GM10847 (cell line): ENCODE results near the gene MRFAP1.

Experiments
- POLR2A ChIP-seq: IDR thresholded peaks from 2 replicates; pipeline ENCODE4 v1.6.1; 2011; ENCODE audit not compliant: insufficient read length; ENCODE audit errors: extremely low read depth

The MRFAP1 gene

GRCh38 chr4:6643141-6643847, 2.8 kb downstream of the MRFAP1 start:
- TF ChIP-seq POLR2A: no peak

DNA sequence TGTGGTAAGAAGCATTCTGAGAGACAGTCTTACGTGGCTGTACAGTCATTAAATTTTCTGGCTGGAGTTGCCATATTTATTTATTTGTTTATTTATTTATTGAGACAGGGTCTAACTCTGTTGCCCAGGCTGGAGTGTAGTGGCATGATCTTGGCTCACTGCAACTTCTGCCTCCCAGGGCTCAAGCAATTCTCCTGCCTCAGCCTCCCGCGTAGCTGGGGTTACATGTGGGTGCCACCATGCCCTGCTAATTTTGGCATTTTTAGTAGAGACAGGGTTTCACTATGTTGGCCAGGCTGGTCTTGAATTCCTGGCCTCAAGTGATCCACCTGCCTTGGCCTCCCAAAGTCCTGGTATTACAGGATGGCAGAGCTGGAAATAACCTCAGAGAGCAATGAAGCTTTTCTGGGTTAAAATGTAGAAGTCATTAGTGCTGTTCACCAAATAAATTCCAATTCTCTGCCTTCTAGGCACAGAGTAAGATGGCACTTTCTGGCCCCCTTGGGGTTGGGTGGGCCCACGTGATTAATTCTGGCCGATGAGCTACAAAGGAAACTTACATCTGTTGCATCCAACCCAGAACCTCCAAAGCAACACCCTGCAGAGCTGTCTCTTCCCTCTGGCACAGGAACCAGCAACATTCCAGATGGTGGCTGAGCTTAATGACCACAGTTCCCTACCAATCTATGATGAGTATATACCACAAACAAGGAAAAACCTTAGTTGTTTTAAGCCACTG, 4.5 kb downstream of the MRFAP1 start:
- no peak for TF ChIP-seq POLR2A

DNA sequence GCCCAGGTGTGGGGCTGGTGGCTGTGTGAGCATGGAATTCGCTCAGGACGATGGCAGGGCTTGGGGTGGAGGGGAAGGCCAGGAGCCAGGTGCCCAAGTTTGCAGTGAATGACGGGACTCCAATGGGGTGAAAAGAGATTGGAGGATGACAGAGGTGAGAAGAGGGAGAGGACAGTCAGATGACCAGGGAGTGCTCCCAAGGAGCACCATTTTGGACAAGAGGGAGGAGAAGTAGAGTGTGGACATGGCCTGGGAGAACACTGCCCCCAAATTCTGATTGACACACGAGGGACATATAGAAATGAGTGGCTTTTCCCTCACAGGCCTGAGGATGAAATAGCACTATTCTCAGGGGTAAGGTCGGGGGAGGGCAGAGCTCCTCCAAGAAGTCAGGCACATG, 6.7 kb downstream of the MRFAP1 start:
- TF ChIP-seq POLR2A: no peak

DNA sequence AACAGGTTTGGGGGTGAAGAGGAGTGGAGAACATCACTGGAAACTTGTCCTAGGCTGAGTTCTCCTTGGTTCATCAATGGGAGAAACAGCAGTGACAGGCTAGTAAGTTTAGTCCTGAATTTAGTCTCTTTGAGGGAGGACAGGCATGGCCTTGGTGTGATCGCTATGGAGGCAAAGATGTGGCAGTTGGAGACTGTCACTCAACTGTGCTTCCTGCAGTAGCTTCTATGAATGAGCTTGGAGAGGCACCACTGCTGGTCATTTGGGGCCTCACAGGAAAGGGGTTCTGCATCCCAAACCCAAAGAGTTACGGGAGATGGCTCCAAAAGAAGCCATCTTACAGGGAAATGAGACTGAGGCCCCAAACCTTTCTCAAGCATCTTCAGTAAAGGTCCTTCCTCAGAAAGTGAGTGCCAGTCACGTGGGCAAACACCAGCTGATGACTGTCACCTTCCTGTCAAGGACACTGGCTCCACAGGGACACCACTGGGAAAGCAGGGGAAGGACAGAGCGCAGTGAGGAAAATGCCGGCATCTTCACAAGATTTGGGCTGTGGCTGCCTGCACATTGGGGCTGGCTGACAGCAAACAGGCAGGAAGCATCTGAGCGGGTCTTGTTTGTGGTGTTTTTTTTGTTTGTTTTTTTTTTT, 7.2 kb downstream of the MRFAP1 start:
- no peak for TF ChIP-seq POLR2A

DNA sequence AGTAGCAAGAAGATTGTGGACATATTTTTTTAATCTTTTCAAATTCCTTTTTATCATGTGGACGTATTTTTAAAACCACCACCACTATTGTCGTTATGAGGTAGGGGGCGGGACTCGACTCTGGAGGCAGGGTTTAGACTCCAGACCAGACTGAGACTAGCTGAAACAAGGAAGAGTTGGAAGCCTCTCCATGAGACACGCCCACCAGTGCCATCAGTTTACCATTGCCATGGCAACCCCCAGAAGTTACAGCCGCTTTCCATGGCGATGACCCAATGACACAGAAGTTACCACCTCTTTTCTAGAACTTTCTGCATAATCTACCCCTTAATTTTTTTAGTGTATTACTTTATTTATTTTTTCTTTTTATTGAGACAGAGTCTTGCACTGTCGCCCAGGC, 8.7 kb downstream of the MRFAP1 start:
- TF ChIP-seq POLR2A: no peak

DNA sequence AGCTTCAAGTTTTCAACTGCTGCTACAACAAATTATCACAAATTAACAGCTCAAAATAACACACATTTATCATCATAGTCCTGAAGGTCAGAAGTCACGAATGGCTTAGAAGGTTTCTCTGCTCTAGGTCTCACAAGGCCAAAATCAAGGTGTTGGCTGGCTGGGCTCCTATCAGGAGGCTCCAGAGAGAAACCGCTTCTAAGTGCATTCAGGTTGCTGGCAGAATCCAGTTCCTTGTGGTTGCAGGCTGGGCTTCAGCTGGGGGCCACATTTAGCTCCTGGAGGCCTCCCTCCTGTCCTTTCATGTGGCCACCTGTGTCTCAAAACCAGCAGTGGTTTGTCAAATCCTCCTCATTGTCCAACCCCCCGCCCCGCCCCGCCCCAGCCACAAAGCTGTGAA, 15.4 kb downstream of the MRFAP1 start:
- TF ChIP-seq POLR2A: no peak

- no peak for TF ChIP-seq POLR2A
Observed at GRCh38 chr4:6657242-6658208, 17.0 kb downstream of the MRFAP1 start.

GRCh38 chr4:6658209-6658595, 17.7 kb downstream of the MRFAP1 start:
- TF ChIP-seq POLR2A: no peak

- no peak for TF ChIP-seq POLR2A
Observed at GRCh38 chr4:6658597-6659075, 18.2 kb downstream of the MRFAP1 start.

DNA sequence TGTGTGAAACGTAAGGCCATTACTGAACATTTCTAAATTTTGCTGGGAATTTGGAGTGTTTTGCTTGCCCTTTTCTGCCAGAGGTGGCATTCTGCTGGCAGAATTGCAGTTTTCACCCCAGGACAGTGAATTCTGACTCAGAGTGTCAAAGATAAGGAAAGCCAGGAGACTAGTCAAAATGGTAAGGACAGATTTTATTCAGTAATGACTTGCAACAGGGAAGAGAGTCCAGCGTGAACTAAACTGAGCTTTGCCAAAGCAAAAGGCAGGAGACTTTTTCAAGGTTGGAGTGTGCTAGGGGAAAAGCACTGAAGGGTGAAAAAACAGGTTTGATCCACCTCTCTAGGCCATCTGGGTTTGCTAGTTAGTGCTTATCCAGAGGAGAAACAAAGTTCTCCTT, 19.4 kb downstream of the MRFAP1 start:
- no peak for TF ChIP-seq POLR2A

DNA sequence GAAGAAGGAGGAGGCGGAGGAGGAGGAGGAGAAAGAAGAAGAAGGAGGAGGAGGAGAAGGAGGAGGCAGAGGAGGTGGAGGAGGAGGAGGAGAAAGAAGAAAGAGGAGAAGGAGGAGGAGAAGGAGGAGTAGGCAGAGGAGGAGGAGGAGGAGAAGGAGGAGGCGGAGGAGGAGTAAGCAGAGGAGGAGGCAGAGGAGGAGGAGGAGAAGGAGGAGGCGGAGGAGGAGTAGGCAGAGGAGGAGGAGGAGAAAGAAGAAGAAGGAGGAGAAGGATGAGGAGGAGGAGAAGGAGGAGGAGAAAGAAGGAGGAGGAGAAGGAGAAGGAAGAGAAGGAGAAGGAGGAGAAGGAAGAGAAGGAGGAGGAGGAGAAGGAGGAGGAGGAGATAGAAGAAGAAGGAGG, 19.9 kb downstream of the MRFAP1 start:
- no peak for TF ChIP-seq POLR2A

DNA sequence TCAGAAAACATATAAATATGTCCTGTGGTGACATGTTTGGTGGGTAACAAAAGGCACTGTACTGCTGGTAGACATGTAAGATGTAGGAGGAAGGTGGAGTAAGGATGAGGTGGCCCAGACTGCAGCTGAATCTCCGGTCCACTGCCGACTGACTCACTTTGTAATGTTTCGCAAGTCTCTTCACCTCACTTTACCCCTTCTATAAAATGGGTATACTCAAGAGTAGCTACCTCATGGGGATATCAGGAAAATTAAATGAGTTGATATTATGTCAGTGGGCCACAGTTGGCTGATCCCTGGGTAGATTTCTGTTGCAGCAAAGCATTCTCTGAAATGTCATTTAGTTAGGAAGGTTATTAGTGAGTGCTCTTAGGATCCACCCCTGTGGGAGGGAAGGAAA, 22.1 kb downstream of the MRFAP1 start:
- no peak for TF ChIP-seq POLR2A

DNA sequence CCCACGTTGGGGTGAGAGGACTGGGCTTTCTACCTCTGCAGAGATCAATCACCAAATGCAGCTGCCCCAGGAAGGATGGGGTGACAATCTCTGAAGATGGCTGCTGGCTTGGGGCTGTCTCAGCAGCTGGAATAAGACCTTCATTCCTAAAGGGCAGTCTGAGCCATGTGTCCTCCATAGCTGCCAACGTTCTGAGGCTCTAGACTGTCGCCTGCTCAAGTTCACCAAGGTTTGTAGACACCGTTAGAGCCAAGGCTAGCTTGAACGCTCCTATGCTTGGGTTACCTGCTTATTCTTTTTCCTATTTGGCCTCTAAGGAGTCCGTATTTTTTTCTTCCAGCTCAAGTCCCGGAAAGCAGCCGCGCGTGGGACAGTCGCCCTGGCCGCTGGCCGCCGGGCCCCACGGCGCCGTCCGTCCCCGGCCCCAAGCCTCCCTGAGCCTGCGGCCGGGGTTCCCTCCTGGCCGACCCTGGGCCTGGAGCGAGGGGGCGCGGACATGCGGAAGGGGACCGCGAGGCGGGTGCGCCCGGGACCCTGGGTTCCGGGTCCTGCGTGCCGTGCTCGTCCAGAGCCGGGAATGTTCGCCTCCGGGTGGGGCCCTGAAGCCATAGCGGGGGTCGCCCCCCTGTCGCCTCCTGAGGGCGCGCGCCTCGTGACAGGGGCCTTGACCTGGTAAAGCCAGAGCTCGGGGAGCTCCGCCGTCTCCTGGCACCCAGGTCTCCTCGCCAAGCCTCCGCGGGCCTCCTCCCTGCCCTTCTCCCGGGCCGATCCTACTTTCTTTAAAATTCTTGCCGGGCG, 23.3 kb downstream of the MRFAP1 start:
- no peak for TF ChIP-seq POLR2A

DNA sequence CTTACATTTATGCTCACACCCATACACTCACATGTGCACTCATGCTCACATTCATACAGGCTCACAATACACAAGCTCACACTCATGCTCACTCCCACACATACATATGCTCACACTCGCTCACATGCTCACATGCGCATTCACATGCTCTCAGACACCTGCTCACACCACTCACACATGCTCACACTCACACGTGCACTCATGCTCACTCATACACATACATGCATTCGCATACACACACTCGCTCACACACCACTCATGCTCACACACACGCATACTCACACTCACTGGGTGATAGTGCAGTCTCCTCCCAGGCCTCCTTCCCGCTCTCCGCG, 24.8 kb downstream of the MRFAP1 start:
- no peak for TF ChIP-seq POLR2A
